ENCODE data around the gene TESK2.

DNA sequence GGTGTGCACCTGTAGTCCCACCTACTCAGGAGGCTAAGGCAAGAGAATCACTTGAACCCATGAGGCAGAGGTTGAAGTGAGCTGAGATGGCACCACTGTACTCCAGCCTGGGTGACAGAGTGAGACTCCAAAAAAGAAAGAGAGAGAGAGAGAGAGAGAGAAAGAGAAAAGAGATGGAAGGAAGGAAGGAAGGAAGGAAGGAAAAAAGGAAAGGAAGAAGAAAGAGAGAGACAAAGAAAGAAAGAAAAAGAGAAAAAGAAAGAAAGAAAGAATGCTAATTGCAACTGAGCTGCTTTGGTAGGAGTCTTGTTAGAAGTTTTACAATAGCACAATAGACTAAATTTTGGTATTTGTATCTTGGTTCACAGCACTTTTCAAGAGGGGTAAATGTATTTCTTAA, 25.7 kb downstream of the TESK2 start:
- TF ChIP-seq, protein P1, sequence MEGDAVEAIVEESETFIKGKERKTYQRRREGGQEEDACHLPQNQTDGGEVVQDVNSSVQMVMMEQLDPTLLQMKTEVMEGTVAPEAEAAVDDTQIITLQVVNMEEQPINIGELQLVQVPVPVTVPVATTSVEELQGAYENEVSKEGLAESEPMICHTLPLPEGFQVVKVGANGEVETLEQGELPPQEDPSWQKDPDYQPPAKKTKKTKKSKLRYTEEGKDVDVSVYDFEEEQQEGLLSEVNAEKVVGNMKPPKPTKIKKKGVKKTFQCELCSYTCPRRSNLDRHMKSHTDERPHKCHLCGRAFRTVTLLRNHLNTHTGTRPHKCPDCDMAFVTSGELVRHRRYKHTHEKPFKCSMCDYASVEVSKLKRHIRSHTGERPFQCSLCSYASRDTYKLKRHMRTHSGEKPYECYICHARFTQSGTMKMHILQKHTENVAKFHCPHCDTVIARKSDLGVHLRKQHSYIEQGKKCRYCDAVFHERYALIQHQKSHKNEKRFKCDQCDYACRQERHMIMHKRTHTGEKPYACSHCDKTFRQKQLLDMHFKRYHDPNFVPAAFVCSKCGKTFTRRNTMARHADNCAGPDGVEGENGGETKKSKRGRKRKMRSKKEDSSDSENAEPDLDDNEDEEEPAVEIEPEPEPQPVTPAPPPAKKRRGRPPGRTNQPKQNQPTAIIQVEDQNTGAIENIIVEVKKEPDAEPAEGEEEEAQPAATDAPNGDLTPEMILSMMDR (IDR thresholded peaks at IDR 0.05) = no peak
- TF ChIP-seq EZH2 (IDR thresholded peaks at IDR 0.05) = no peak
